Measurements from ENCODE around the gene POLR2H. TPM values are rescaled to one million over a fixed set of nuclear protein-coding genes. Genes with fewer than 3 reads are reported as not detected.

The POLR2H gene
- total and polyA plus RNA-seq, 2 of the 4 experiments (the other 2 are of a cell fraction) = 47.7 to 130 TPM

- POLR2A ChIA-PET (ENCODE audit: unreplicated experiment) = no interaction called here
- H2BK5ac ChIP-seq (ENCODE audit: low read depth, low read length, poor library complexity, severe bottlenecking) = no peak overlapping the region
- dilution Hi-C loops (cut with HindIII; ENCODE audit: low sequenced_read_pairs, unreplicated experiment) (loop anchor here (25.0 kb wide), 1 partner anchor 169 kb away; no protein-coding TSS in a partner anchor), in situ Hi-C loops (cut with MboI; ENCODE audit: low sequenced_read_pairs) (no loop called here), intact Hi-C loops (cut with micrococcal nuclease) (no loop called here)
- no peak overlapping the region for H2AK5ac ChIP-seq (ENCODE audit: low read depth, low read length)
- no peak overlapping the region for H3K9ac ChIP-seq (ENCODE audit: low read depth, low read length)
- no peak overlapping the region for H3K18ac ChIP-seq (ENCODE audit: low read depth, low read length)
- no peak overlapping the region for H3K4me2 ChIP-seq (ENCODE audit: low read depth, low read length)
- H3K56ac ChIP-seq (ENCODE audit: extremely low read depth, insufficient read depth, low read length) = no peak overlapping the region
- no peak overlapping the region for H3K4ac ChIP-seq (ENCODE audit: low read depth, low read length)
- TF ChIP-seq MAFK (IDR thresholded peaks at IDR 0.05; ENCODE audit: low read depth, low read length) (no peak), RFX5 (IDR thresholded peaks at IDR 0.05; ENCODE audit: low read depth, low read length) (no peak), POLR2A (IDR thresholded peaks at IDR 0.05; ENCODE audit: low read depth, low read length) (no peak), BHLHE40 (IDR thresholded peaks at IDR 0.05; ENCODE audit: low read depth, low read length) (no peak), MXI1 (IDR thresholded peaks at IDR 0.05; ENCODE audit: borderline replicate concordance, low read depth, low read length) (no peak), CHD1 (IDR thresholded peaks at IDR 0.05; ENCODE audit: low read depth, low read length) (no peak), MAZ (IDR thresholded peaks at IDR 0.05; ENCODE audit: borderline replicate concordance, low read depth, low read length) (no peak), SMC3 (IDR thresholded peaks at IDR 0.05; ENCODE audit: low read depth, low read length) (no peak), RAD21 (IDR thresholded peaks at IDR 0.05; ENCODE audit: low read length) (no peak), CTCF (conservative IDR thresholded peaks at IDR 0.05; ENCODE audit: low read depth, low read length) (no peak), ELK1 (IDR thresholded peaks at IDR 0.05; ENCODE audit: borderline replicate concordance, low read depth, low read length) (no peak), NFE2L2 (IDR thresholded peaks at IDR 0.05; ENCODE audit: low read depth, low read length) (no peak), CEBPB (IDR thresholded peaks at IDR 0.05; ENCODE audit: low read depth, low read length) (no peak)
- TF ChIP-seq, protein P1, sequence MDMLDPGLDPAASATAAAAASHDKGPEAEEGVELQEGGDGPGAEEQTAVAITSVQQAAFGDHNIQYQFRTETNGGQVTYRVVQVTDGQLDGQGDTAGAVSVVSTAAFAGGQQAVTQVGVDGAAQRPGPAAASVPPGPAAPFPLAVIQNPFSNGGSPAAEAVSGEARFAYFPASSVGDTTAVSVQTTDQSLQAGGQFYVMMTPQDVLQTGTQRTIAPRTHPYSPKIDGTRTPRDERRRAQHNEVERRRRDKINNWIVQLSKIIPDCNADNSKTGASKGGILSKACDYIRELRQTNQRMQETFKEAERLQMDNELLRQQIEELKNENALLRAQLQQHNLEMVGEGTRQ (IDR thresholded peaks at IDR 0.05; ENCODE audit: low read depth, low read length) = no peak
- no peaks in the 10 kb centered on the region for H3K9me1 ChIP-seq (ENCODE audit: insufficient read depth, low read length)
- H3K14ac ChIP-seq (replicated peaks; ENCODE audit: low read depth, low read length) = no peak overlapping the region
- peaks cover 17% of the 10 kb centered on the region for H3K36me3 ChIP-seq (ENCODE audit: control insufficient read depth, insufficient read depth, low read length)
- H4K5ac ChIP-seq (ENCODE audit: low read depth, low read length) = no peak overlapping the region
- peaks cover 2 to 33% of the 10 kb centered on the region in 2 experiments for H3K79me1 ChIP-seq (ENCODE audit: low read depth in 1 of 2, low read length in 2 of 2)
- no peak overlapping the region for H2BK120ac ChIP-seq (ENCODE audit: low read depth, low read length)
- DNase-seq (no peak), ATAC-seq (ENCODE audit: low read depth) (no peak)
- CTCF ChIA-PET = interaction anchor here (0.8 kb wide), 1 partner anchor 226 kb away, joined by 3 read pairs; no protein-coding TSS in a partner anchor
- no peak overlapping the region for H2BK20ac ChIP-seq (ENCODE audit: low read depth, low read length)
- no peak overlapping the region for H4K91ac ChIP-seq (ENCODE audit: insufficient read depth, low read depth, low read length)
- no peak overlapping the region for H2BK15ac ChIP-seq (ENCODE audit: low read depth, low read length)
- no peak overlapping the region for H2AK9ac ChIP-seq (replicated peaks; ENCODE audit: low read depth, low read length, poor library complexity)
- H3K9me3 ChIP-seq (ENCODE audit: control insufficient read depth, insufficient read depth, low read length) = no peaks in the 10 kb centered on the region
- H4K20me1 ChIP-seq (ENCODE audit: insufficient read depth, low read length) = peaks cover 11% of the 10 kb centered on the region; the same call in 1 of the 2 replicates
- H3K4me1 ChIP-seq (ENCODE audit: control insufficient read depth, insufficient read depth, low read length) = peaks cover 6% of the 10 kb centered on the region; the same call in 1 of the 2 replicates
- H4K8ac ChIP-seq (ENCODE audit: low read depth in 2 of 2, low read length in 2 of 2) = no peak overlapping the region
- no peak overlapping the region for H2AFZ ChIP-seq (replicated peaks; ENCODE audit: low read length, poor library complexity)
- H3K27ac ChIP-seq (ENCODE audit: insufficient read depth, low read length) = no peak overlapping the region
- no TSS peak for BruUV-seq (replicated peaks)
- H3K23ac ChIP-seq (ENCODE audit: low read depth, low read length) = no peak overlapping the region
- peaks cover 1% of the 10 kb centered on the region; the same call in 1 of the 2 replicates for H3K27me3 ChIP-seq (ENCODE audit: control insufficient read depth, insufficient read depth, low read length)
- 93% methylated on average over 4 of the region's 9 CpGs; no CpG with 5 or more reads in 1 of the 2 experiments for WGBS, 2 experiments (ENCODE audit: extremely low coverage in 2 of 2, insufficient read length in 1 of 2)
- no peak overlapping the region for H3K4me3 ChIP-seq (ENCODE audit: insufficient read depth, low read depth, low read length)
Measured at GRCh38 chr3:184368116-184368515, 6.6 kb downstream of the POLR2H start.

Measured in IMR-90 (cell line).